Endothelial cell of umbilical vein (primary cell): Measurements from ENCODE around the gene CRYBG2.

Experiments used
- CTCF ChIP-seq, 2 donors: IDR thresholded peaks; 1 replicate in 1 of 2; 2 replicates in 1 of 2; pipeline ENCODE4 v1.5.1; 2011; ENCODE audit warnings: low read length in 2 of 2, mild to moderate bottlenecking in 2 of 2, moderate library complexity in 2 of 2, control low read depth in 1 of 2, inconsistent platforms in 1 of 2, low read depth in 1 of 2; ENCODE audit not compliant: insufficient read depth in 1 of 2; ENCODE audit errors: extremely low read depth in 1 of 2
- EZH2 ChIP-seq: IDR thresholded peaks from 2 replicates; pipeline ENCODE4 v1.6.1; 2012; ENCODE audit warnings: borderline replicate concordance, low read depth, mild to moderate bottlenecking, moderate library complexity, low read length, inconsistent platforms; ENCODE audit not compliant: severe bottlenecking
- JUN ChIP-seq: IDR thresholded peaks from 2 replicates; pipeline ENCODE4 v1.6.1; 2011; ENCODE audit warnings: borderline replicate concordance, low read depth; ENCODE audit not compliant: insufficient read length, insufficient read depth
- MYC ChIP-seq: IDR thresholded peaks from one replicate; pipeline ENCODE4 v1.6.1; 2011; ENCODE audit warnings: mild to moderate bottlenecking, low read depth, low read length

- TF ChIP-seq CTCF (IDR thresholded peaks at IDR 0.05; ENCODE audit: extremely low read depth in 1 of 2, insufficient read depth in 1 of 2, low read depth in 1 of 2, low read length in 2 of 2), result no peak
- no peak for TF ChIP-seq EZH2
- TF ChIP-seq JUN, result no peak
- TF ChIP-seq MYC, result no peak
Measured at GRCh38 chr1:26353210-26353859, 595 bp downstream of the CRYBG2 start.
